Stimulated activated CD4-positive, alpha-beta T cell treated with anti-CD3 and anti-CD28 coated beads, TNF-alpha, amount 100 ng/mL, for 4 hours (primary cell): Measurements from ENCODE around the gene SLC38A11.

ENCODE experiments used
- DNase-seq, 3 experiments: peaks; one replicate each; pipeline ENCODE4 v3.0.0-alpha.2; 2020; ENCODE audit warnings: low read depth in 3 of 3

Gene SLC38A11

GRCh38 chr2:164972216-164972615, 16.9 kb upstream of the SLC38A11 start:
- no peak for DNase-seq

- DNase-seq = no peak
Observed at GRCh38 chr2:164969909-164970690, 14.8 kb upstream of the SLC38A11 start.

GRCh38 chr2:164967781-164968228, 12.5 kb upstream of the SLC38A11 start:
- DNase-seq = no peak

GRCh38 chr2:164967361-164967760, 12.0 kb upstream of the SLC38A11 start:
- DNase-seq = no peak

GRCh38 chr2:164964700-164965099, 9.4 kb upstream of the SLC38A11 start:
- no peak for DNase-seq

- no peak for DNase-seq
Observed at GRCh38 chr2:164960159-164960558, 4.8 kb upstream of the SLC38A11 start.

- DNase-seq = no peak
Observed at GRCh38 chr2:164954186-164954585, 1.1 kb downstream of the SLC38A11 start.

GRCh38 chr2:164953279-164953678, 2.0 kb downstream of the SLC38A11 start:
- no peak for DNase-seq

GRCh38 chr2:164952057-164952702, 3.1 kb downstream of the SLC38A11 start:
- DNase-seq = no peak

- DNase-seq = no peak
Observed at GRCh38 chr2:164948540-164948939, 6.8 kb downstream of the SLC38A11 start.

GRCh38 chr2:164947281-164947680, 8.0 kb downstream of the SLC38A11 start:
- no peak for DNase-seq

- DNase-seq = no peak
Observed at GRCh38 chr2:164943289-164943688, 12.0 kb downstream of the SLC38A11 start.

GRCh38 chr2:164937864-164938401, 17.4 kb downstream of the SLC38A11 start:
- DNase-seq = no peak

GRCh38 chr2:164935118-164936101, 19.9 kb downstream of the SLC38A11 start:
- DNase-seq = no peak

GRCh38 chr2:164934401-164935117, 20.8 kb downstream of the SLC38A11 start:
- no peak for DNase-seq

GRCh38 chr2:164933671-164934189, 21.6 kb downstream of the SLC38A11 start:
- DNase-seq = no peak

- DNase-seq = no peak
Observed at GRCh38 chr2:164932377-164932776, 22.9 kb downstream of the SLC38A11 start.

GRCh38 chr2:164928101-164928673, 27.1 kb downstream of the SLC38A11 start:
- no peak for DNase-seq

GRCh38 chr2:164922134-164922533, 33.2 kb downstream of the SLC38A11 start:
- DNase-seq = no peak

- no peak for DNase-seq
Observed at GRCh38 chr2:164920430-164920829, 34.9 kb downstream of the SLC38A11 start.
